ENCODE results near the gene VAMP4.

The VAMP4 gene

GRCh38 chr1:171740987-171741871, 636 bp downstream of the VAMP4 start:
- Histone ChIP-seq H3K9me3 (ENCODE audit: control extremely low read depth in 1 of 5, control insufficient read depth in 4 of 5, insufficient read depth in 2 of 5, low read depth in 1 of 5, low read length in 4 of 5) (no peaks in the 10 kb centered on the region), H3K36me3 (ENCODE audit: control insufficient read depth in 4 of 4, insufficient read depth in 4 of 4, low read length in 3 of 4) (peaks cover 6 to 17% (median 7%) of the 10 kb centered on the region in 4 experiments), H3K27me3 (replicated peaks in 2 of 5; ENCODE audit: control insufficient read depth in 4 of 5, insufficient read depth in 5 of 5, low read length in 4 of 5) (no peaks in the 10 kb centered on the region), H3K4me1 (ENCODE audit: control extremely low read depth in 1 of 4, control insufficient read depth in 4 of 4, insufficient read depth in 4 of 4, low read length in 3 of 4) (peaks cover 23 to 37% (median 28%) of the 10 kb centered on the region in 4 experiments), H3K4me3 (ENCODE audit: control insufficient read depth in 1 of 7, extremely low read depth in 1 of 7, insufficient read depth in 4 of 7, low read depth in 2 of 7, low read length in 6 of 7) (peak overlapping the region; percentile 75 to 100 (median 95)), H3K27ac (ENCODE audit: insufficient read depth in 1 of 2, low read depth in 1 of 2, low read length in 2 of 2, poor library complexity in 1 of 2, severe bottlenecking in 2 of 2) (peak overlapping the region; percentile 90 to 96)
- ChIA-PET CTCF (interaction anchor here (1.1 to 1.7 kb wide), 7 partner anchors 10 to 247 kb away, joined by 3 to 6 read pairs (median 3); no protein-coding TSS in a partner anchor), POLR2A (interaction anchor here (1.2 kb wide), 1 partner anchor 60 kb away, joined by 3 read pairs; no protein-coding TSS in a partner anchor)
- WGBS (ENCODE audit: insufficient coverage), result 2% methylated on average over 15 of the region's 28 CpGs
- peak in 2 of 3 donors; percentile 57 to 67 for DNase-seq

- H3K9me3 ChIP-seq (ENCODE audit: control extremely low read depth in 1 of 5, control insufficient read depth in 4 of 5, insufficient read depth in 2 of 5, low read depth in 1 of 5, low read length in 4 of 5), result no peaks in the 10 kb centered on the region
- DNase-seq, result no peak
- WGBS (ENCODE audit: insufficient coverage), result 100% methylated on average over 1 of the region's 2 CpGs
- CTCF ChIA-PET, result interaction anchor here (0.6 to 1.7 kb wide), 8 partner anchors 9 to 465 kb away, joined by 3 to 6 read pairs (median 3); no protein-coding TSS in a partner anchor
- POLR2A ChIA-PET, result no interaction called here
- H3K27ac ChIP-seq (ENCODE audit: insufficient read depth in 1 of 2, low read depth in 1 of 2, low read length in 2 of 2, poor library complexity in 1 of 2, severe bottlenecking in 2 of 2), result no peak overlapping the region
- H3K27me3 ChIP-seq (replicated peaks in 2 of 5; ENCODE audit: control insufficient read depth in 4 of 5, insufficient read depth in 5 of 5, low read length in 4 of 5), result no peaks in the 10 kb centered on the region
- H3K4me3 ChIP-seq (ENCODE audit: control insufficient read depth in 1 of 7, extremely low read depth in 1 of 7, insufficient read depth in 4 of 7, low read depth in 2 of 7, low read length in 6 of 7), result peak overlapping the region in 4 of 7 experiments; percentile 75 to 100 (median 98)
- H3K36me3 ChIP-seq (ENCODE audit: control insufficient read depth in 4 of 4, insufficient read depth in 4 of 4, low read length in 3 of 4), result peaks cover 10 to 25% (median 14%) of the 10 kb centered on the region in 4 experiments
- peaks cover 23 to 37% (median 28%) of the 10 kb centered on the region in 4 experiments for H3K4me1 ChIP-seq (ENCODE audit: control extremely low read depth in 1 of 4, control insufficient read depth in 4 of 4, insufficient read depth in 4 of 4, low read length in 3 of 4)
Observed at GRCh38 chr1:171740356-171740863, 1.5 kb downstream of the VAMP4 start.

- Histone ChIP-seq H3K27ac (ENCODE audit: insufficient read depth in 1 of 2, low read depth in 1 of 2, low read length in 2 of 2, poor library complexity in 1 of 2, severe bottlenecking in 2 of 2) (peak overlapping the region in 1 of 2 experiments; percentile 23), H3K4me1 (ENCODE audit: control extremely low read depth in 1 of 4, control insufficient read depth in 4 of 4, insufficient read depth in 4 of 4, low read length in 3 of 4) (peaks cover 23 to 37% (median 28%) of the 10 kb centered on the region in 4 experiments), H3K36me3 (ENCODE audit: control insufficient read depth in 4 of 4, insufficient read depth in 4 of 4, low read length in 3 of 4) (peaks cover 13 to 28% (median 16%) of the 10 kb centered on the region in 4 experiments), H3K27me3 (replicated peaks in 2 of 5; ENCODE audit: control insufficient read depth in 4 of 5, insufficient read depth in 5 of 5, low read length in 4 of 5) (no peaks in the 10 kb centered on the region), H3K9me3 (ENCODE audit: control extremely low read depth in 1 of 5, control insufficient read depth in 4 of 5, insufficient read depth in 2 of 5, low read depth in 1 of 5, low read length in 4 of 5) (no peaks in the 10 kb centered on the region), H3K4me3 (ENCODE audit: control insufficient read depth in 1 of 7, extremely low read depth in 1 of 7, insufficient read depth in 4 of 7, low read depth in 2 of 7, low read length in 6 of 7) (peak overlapping the region in 2 of 7 experiments; percentile 36 to 53)
- DNase-seq, result peak in 2 of 3 donors; percentile 19 to 48
- ChIA-PET POLR2A (no interaction called here), CTCF (interaction anchor here (0.6 to 1.7 kb wide), 7 partner anchors 9 to 466 kb away, joined by 3 to 5 read pairs (median 3); no protein-coding TSS in a partner anchor)
- 88% methylated on average over 1 of the region's 2 CpGs for WGBS (ENCODE audit: insufficient coverage)
Observed at GRCh38 chr1:171739656-171740055, 2.2 kb downstream of the VAMP4 start.

GRCh38 chr1:171738911-171739310, 3.0 kb downstream of the VAMP4 start:
- Histone ChIP-seq H3K9me3 (ENCODE audit: control extremely low read depth in 1 of 5, control insufficient read depth in 4 of 5, insufficient read depth in 2 of 5, low read depth in 1 of 5, low read length in 4 of 5) (no peaks in the 10 kb centered on the region), H3K4me3 (ENCODE audit: control insufficient read depth in 1 of 7, extremely low read depth in 1 of 7, insufficient read depth in 4 of 7, low read depth in 2 of 7, low read length in 6 of 7) (no peak overlapping the region), H3K36me3 (ENCODE audit: control insufficient read depth in 4 of 4, insufficient read depth in 4 of 4, low read length in 3 of 4) (peaks cover 13 to 28% (median 16%) of the 10 kb centered on the region in 4 experiments), H3K4me1 (ENCODE audit: control extremely low read depth in 1 of 4, control insufficient read depth in 4 of 4, insufficient read depth in 4 of 4, low read length in 3 of 4) (peaks cover 23 to 37% (median 28%) of the 10 kb centered on the region in 4 experiments), H3K27me3 (replicated peaks in 2 of 5; ENCODE audit: control insufficient read depth in 4 of 5, insufficient read depth in 5 of 5, low read length in 4 of 5) (no peaks in the 10 kb centered on the region), H3K27ac (ENCODE audit: insufficient read depth in 1 of 2, low read depth in 1 of 2, low read length in 2 of 2, poor library complexity in 1 of 2, severe bottlenecking in 2 of 2) (no peak overlapping the region)
- DNase-seq, result no peak
- ChIA-PET POLR2A (no interaction called here), CTCF (interaction anchor here (1.9 to 2.0 kb wide), 2 partner anchors 94 to 246 kb away, joined by 5 to 7 read pairs; no protein-coding TSS in a partner anchor)
- WGBS (ENCODE audit: insufficient coverage), result no CpG with 5 or more reads among the region's 2 CpGs

- Histone ChIP-seq H3K27ac (ENCODE audit: insufficient read depth in 1 of 2, low read depth in 1 of 2, low read length in 2 of 2, poor library complexity in 1 of 2, severe bottlenecking in 2 of 2) (no peak overlapping the region), H3K9me3 (ENCODE audit: control extremely low read depth in 1 of 5, control insufficient read depth in 4 of 5, insufficient read depth in 2 of 5, low read depth in 1 of 5, low read length in 4 of 5) (no peaks in the 10 kb centered on the region), H3K4me3 (ENCODE audit: control insufficient read depth in 1 of 7, extremely low read depth in 1 of 7, insufficient read depth in 4 of 7, low read depth in 2 of 7, low read length in 6 of 7) (no peak overlapping the region), H3K4me1 (ENCODE audit: control extremely low read depth in 1 of 4, control insufficient read depth in 4 of 4, insufficient read depth in 4 of 4, low read length in 3 of 4) (peaks cover 14 to 22% (median 19%) of the 10 kb centered on the region in 4 experiments), H3K36me3 (ENCODE audit: control insufficient read depth in 4 of 4, insufficient read depth in 4 of 4, low read length in 3 of 4) (peaks cover 13 to 36% (median 16%) of the 10 kb centered on the region in 4 experiments), H3K27me3 (replicated peaks in 2 of 5; ENCODE audit: control insufficient read depth in 4 of 5, insufficient read depth in 5 of 5, low read length in 4 of 5) (no peaks in the 10 kb centered on the region)
- WGBS (ENCODE audit: insufficient coverage), result 100% methylated on average over 2 of the region's 2 CpGs
- no peak for DNase-seq
- ChIA-PET CTCF (interaction anchor here (1.4 to 1.7 kb wide), 2 partner anchors 19 to 91 kb away, joined by 3 to 6 read pairs; no protein-coding TSS in a partner anchor), POLR2A (no interaction called here)
Observed at GRCh38 chr1:171736196-171736595, 5.7 kb downstream of the VAMP4 start.

- no peak for DNase-seq
- ChIA-PET CTCF (interaction anchor here (1.0 to 2.7 kb wide), 5 partner anchors 11 to 58 kb away, joined by 3 to 8 read pairs (median 4); no protein-coding TSS in a partner anchor), POLR2A (no interaction called here)
- H3K4me3 ChIP-seq (ENCODE audit: control insufficient read depth in 1 of 7, extremely low read depth in 1 of 7, insufficient read depth in 4 of 7, low read depth in 2 of 7, low read length in 6 of 7), result no peak overlapping the region
- no peaks in the 10 kb centered on the region for H3K27me3 ChIP-seq (replicated peaks in 2 of 5; ENCODE audit: control insufficient read depth in 4 of 5, insufficient read depth in 5 of 5, low read length in 4 of 5)
- peaks cover 0 to 5% (median 0%) of the 10 kb centered on the region in 5 experiments for H3K9me3 ChIP-seq (ENCODE audit: control extremely low read depth in 1 of 5, control insufficient read depth in 4 of 5, insufficient read depth in 2 of 5, low read depth in 1 of 5, low read length in 4 of 5)
- H3K27ac ChIP-seq (ENCODE audit: insufficient read depth in 1 of 2, low read depth in 1 of 2, low read length in 2 of 2, poor library complexity in 1 of 2, severe bottlenecking in 2 of 2), result no peak overlapping the region
- peaks cover 3 to 37% (median 15%) of the 10 kb centered on the region in 4 experiments for H3K36me3 ChIP-seq (ENCODE audit: control insufficient read depth in 4 of 4, insufficient read depth in 4 of 4, low read length in 3 of 4)
- H3K4me1 ChIP-seq (ENCODE audit: control extremely low read depth in 1 of 4, control insufficient read depth in 4 of 4, insufficient read depth in 4 of 4, low read length in 3 of 4), result no peaks in the 10 kb centered on the region
Observed at GRCh38 chr1:171730052-171730451, 11.8 kb downstream of the VAMP4 start.
